ENCODE data around the gene PTPRD. TPM values are rescaled to one million over a fixed set of nuclear protein-coding genes. Genes with fewer than 3 reads are reported as not detected.

Gene PTPRD
- total and polyA plus RNA-seq, 9 of the 15 experiments (the other 6 are each of a cell fraction or from before 2014, with no cell fraction given) = 0.11 TPM; not detected in 8

- TF ChIP-seq, protein P1, sequence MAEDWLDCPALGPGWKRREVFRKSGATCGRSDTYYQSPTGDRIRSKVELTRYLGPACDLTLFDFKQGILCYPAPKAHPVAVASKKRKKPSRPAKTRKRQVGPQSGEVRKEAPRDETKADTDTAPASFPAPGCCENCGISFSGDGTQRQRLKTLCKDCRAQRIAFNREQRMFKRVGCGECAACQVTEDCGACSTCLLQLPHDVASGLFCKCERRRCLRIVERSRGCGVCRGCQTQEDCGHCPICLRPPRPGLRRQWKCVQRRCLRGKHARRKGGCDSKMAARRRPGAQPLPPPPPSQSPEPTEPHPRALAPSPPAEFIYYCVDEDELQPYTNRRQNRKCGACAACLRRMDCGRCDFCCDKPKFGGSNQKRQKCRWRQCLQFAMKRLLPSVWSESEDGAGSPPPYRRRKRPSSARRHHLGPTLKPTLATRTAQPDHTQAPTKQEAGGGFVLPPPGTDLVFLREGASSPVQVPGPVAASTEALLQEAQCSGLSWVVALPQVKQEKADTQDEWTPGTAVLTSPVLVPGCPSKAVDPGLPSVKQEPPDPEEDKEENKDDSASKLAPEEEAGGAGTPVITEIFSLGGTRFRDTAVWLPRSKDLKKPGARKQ (CRISPR knock-in tag; IDR thresholded peaks at IDR 0.05) = no peak
Measured at GRCh38 chr9:10571699-10572098, 41.1 kb downstream of the PTPRD start (continued).

DNA sequence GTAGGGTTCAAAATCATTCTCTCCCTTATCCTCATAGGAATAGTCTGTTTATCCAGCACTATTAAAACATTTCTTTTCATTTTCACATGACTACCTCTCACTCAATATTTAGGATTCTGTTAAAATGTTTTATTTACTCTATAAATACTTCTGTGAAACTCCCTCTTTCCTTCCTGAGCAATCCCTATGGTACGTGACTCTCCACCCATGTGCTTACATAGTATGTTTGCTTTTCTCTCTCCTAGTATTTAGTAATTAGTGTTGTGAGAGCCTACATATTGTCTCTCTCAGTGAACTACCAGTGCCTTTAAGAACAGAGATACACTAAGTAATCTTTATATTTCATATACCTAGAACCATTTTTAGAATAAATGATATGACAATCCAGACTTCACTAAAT lies 46.0 kb downstream of the PTPRD start:
- H2AFZ ChIP-seq (ENCODE audit: low read depth, low read length) = no peak overlapping the region
- TF ChIP-seq GTF2A2 (tag; IDR thresholded peaks at IDR 0.05) (no peak), JUNB (CRISPR knock-in tag; conservative IDR thresholded peaks at IDR 0.05) (no peak), TBP (optimal IDR thresholded peaks at IDR 0.05; ENCODE audit: low read depth, low read length) (no peak), ZNF24 (IDR thresholded peaks at IDR 0.05) (no peak)
- no peak overlapping the region for H3K4me2 ChIP-seq (ENCODE audit: insufficient read depth, low read length)
- H3K9ac ChIP-seq (ENCODE audit: insufficient read depth in 1 of 2, low read depth in 2 of 2, low read length in 2 of 2) = no peak overlapping the region
- H3K4me3 ChIP-seq = no peak overlapping the region
- in situ Hi-C loops (cut with MboI) = no loop called here
- no peaks in the 10 kb centered on the region for H3K79me2 ChIP-seq (ENCODE audit: control insufficient read depth, insufficient read depth, low read length)
- H3K4me1 ChIP-seq (replicated peaks in 1 of 2; ENCODE audit: control insufficient read depth in 2 of 2, insufficient read depth in 2 of 2, low read length in 2 of 2) = no peaks in the 10 kb centered on the region
- BruUV-seq (replicated peaks) = no TSS peak
- no peaks in the 10 kb centered on the region for H3K9me3 ChIP-seq (replicated peaks; ENCODE audit: control insufficient read depth, insufficient read depth, low read depth, low read length)
- CTCF ChIA-PET (ENCODE audit: low intra/inter-chr PET ratio) = no interaction called here
- H3K27ac ChIP-seq (ENCODE audit: extremely low read depth, low read depth, low read length) = no peak overlapping the region
- no peaks in the 10 kb centered on the region for H3K27me3 ChIP-seq (ENCODE audit: control insufficient read depth in 2 of 2, insufficient read depth in 2 of 2, low read length in 2 of 2)
- H3K9me1 ChIP-seq (ENCODE audit: control insufficient read depth, insufficient read depth, low read length) = no peaks in the 10 kb centered on the region
- WGBS (ENCODE audit: insufficient coverage, low coverage, missing lambda C conversion rate) = 0% methylated on average over 1 of the region's 1 CpG
- no peak for FAIRE-seq
- POLR2A ChIA-PET = no interaction called here
- H4K20me1 ChIP-seq (replicated peaks; ENCODE audit: control insufficient read depth, insufficient read depth, low read length) = no peaks in the 10 kb centered on the region
- DNase-seq (ENCODE audit: extremely low read depth in 1 of 4, low spot score in 3 of 4) = no peak
- no peaks in the 10 kb centered on the region for H3K36me3 ChIP-seq (ENCODE audit: control insufficient read depth, insufficient read depth, low read length)
- no peak for ATAC-seq
- intact Hi-C loops (cut with micrococcal nuclease) = no loop called here
